B cell (primary cell): Measurements from ENCODE around the gene CIDEC. TPM values are rescaled to one million over a fixed set of nuclear protein-coding genes. Genes with fewer than 3 reads are reported as not detected.

Source experiments
- ATAC-seq: fragments of 200-7000 bp; cut with Tn5 transposase; one replicate; pipeline ENCODE4 v1.10.0; 2021; ENCODE audit warnings: low read depth, mild to moderate bottlenecking, moderate number of reproducible peaks, moderate library complexity
- CTCF ChIA-PET: fragments of 350-600 bp; sonication (Branson Sonifier 250); formaldehyde crosslinking; loops from one replicate; lab custom pipeline; 2021; ENCODE audit warnings: antibody characterized with exemption, inconsistent platforms; lab: Charles Lee
- POLR2A ChIA-PET: fragments of 350-600 bp; sonication (Branson Sonifier 250); formaldehyde crosslinking; loops from one replicate; lab custom pipeline; 2021; ENCODE audit warnings: antibody characterized with exemption; lab: Charles Lee
- DNase-seq: peaks from one replicate; pipeline ENCODE4 v3.0.0; 2013
- H2AFZ ChIP-seq: 2 replicates; pipeline ENCODE4 v1.6.1; 2012; ENCODE audit warnings: mild to moderate bottlenecking, low read depth, low read length; ENCODE audit not compliant: insufficient read depth, poor library complexity, severe bottlenecking
- H3K27ac ChIP-seq, 2 donors: 1 replicate in 1 of 2; 2 replicates in 1 of 2; pipeline ENCODE4 v1.5.1; 2012 to 2013; ENCODE audit warnings: low read length in 2 of 2, mild to moderate bottlenecking in 2 of 2, moderate library complexity in 1 of 2
- H3K27me3 ChIP-seq, 4 experiments: fragments of 200-600 bp in 1 of 4; sonication (generic) in 1 of 4; replicated peaks in 1 of 4; 1 replicate in 2 of 4; 2 replicates in 2 of 4; pipeline versions ENCODE4 v1.6.1 to v1.7.0; 2013 to 2016; ENCODE audit warnings: low read length in 3 of 4, mild to moderate bottlenecking in 2 of 4, mixed read lengths in 1 of 4, moderate library complexity in 1 of 4; ENCODE audit not compliant: insufficient read depth in 4 of 4, control insufficient read depth in 3 of 4; ENCODE audit errors: control extremely low read depth in 1 of 4
- H3K36me3 ChIP-seq, 2 experiments: replicated peaks in 1 of 2; 1 replicate in 1 of 2; 2 replicates in 1 of 2; pipeline versions ENCODE4 v1.6.1 to v1.7.1; 2013; ENCODE audit warnings: low read length in 1 of 2; ENCODE audit not compliant: insufficient read depth in 2 of 2, control insufficient read depth in 1 of 2; ENCODE audit errors: control extremely low read depth in 1 of 2, extremely low read depth in 1 of 2
- H3K4me1 ChIP-seq, 2 donors: fragments of 200-600 bp in 1 of 2; sonication (generic) in 1 of 2; 1 replicate in 1 of 2; 2 replicates in 1 of 2; pipeline versions ENCODE4 v1.5.1 to v1.6.1; 2013 to 2017; ENCODE audit warnings: low read length in 2 of 2; ENCODE audit not compliant: control insufficient read depth in 2 of 2, insufficient read depth in 2 of 2
- H3K4me2 ChIP-seq: replicated peaks from 2 replicates; pipeline ENCODE3; 2012; ENCODE audit warnings: mild to moderate bottlenecking, low read depth, low read length; ENCODE audit not compliant: poor library complexity, severe bottlenecking
- H3K4me3 ChIP-seq, 5 experiments: fragments of 200-600 bp in 1 of 5; sonication (generic) in 1 of 5; 1 replicate in 3 of 5; 2 replicates in 2 of 5; pipeline versions ENCODE4 v1.5.1 to v1.7.0; 2011 to 2016; ENCODE audit warnings: low read length in 4 of 5, mild to moderate bottlenecking in 4 of 5, low read depth in 2 of 5, control low read depth in 1 of 5, moderate library complexity in 1 of 5; ENCODE audit not compliant: insufficient read depth in 1 of 5; ENCODE audit errors: control extremely low read depth in 1 of 5, extremely low read depth in 1 of 5
- H3K79me2 ChIP-seq: fragments of 200-600 bp; sonication (generic); one replicate; pipeline ENCODE4 v1.6.0; 2016; ENCODE audit warnings: low read length; ENCODE audit not compliant: control insufficient read depth, insufficient read depth
- H3K9ac ChIP-seq: fragments of 200-600 bp; sonication (generic); 2 replicates; pipeline ENCODE4 v1.6.1; 2017; ENCODE audit warnings: mild to moderate bottlenecking, low read length, moderate library complexity
- H3K9me3 ChIP-seq, 3 donors: one replicate each; pipeline versions ENCODE4 v1.6.1 to v1.7.1; 2013; ENCODE audit warnings: low read length in 2 of 3; ENCODE audit not compliant: control insufficient read depth in 2 of 3, insufficient read depth in 1 of 3; ENCODE audit errors: control extremely low read depth in 1 of 3
- H4K20me1 ChIP-seq: 2 replicates; pipeline ENCODE4 v1.6.0; 2012; ENCODE audit warnings: mild to moderate bottlenecking, low read length; ENCODE audit not compliant: insufficient read depth, control insufficient read depth, poor library complexity, severe bottlenecking
- H3K27ac Mint-ChIP-seq: one replicate; pipeline ENCODE4 v1.8.0; 2021; ENCODE audit warnings: mixed read lengths
- H3K27me3 Mint-ChIP-seq: one replicate; pipeline ENCODE4 v1.8.0; 2021; ENCODE audit warnings: mixed read lengths
- H3K4me1 Mint-ChIP-seq: one replicate; pipeline ENCODE4 v1.8.0; 2021; ENCODE audit warnings: mixed read lengths
- H3K4me3 Mint-ChIP-seq: one replicate; pipeline ENCODE4 v1.8.0; 2021; ENCODE audit warnings: mixed read lengths
- H3K9me3 Mint-ChIP-seq: one replicate; pipeline ENCODE4 v1.8.0; 2022; ENCODE audit warnings: mixed read lengths; ENCODE audit not compliant: insufficient read depth
- CTCF ChIP-seq: fragments of 200-600 bp; IDR thresholded peaks from one replicate; pipeline ENCODE4 v1.8.0; 2022; ENCODE audit warnings: antibody characterized with exemption, mild to moderate bottlenecking
- EZH2 ChIP-seq: IDR thresholded peaks from 2 replicates; pipeline ENCODE4 v1.6.1; 2012; ENCODE audit warnings: borderline replicate concordance, low read depth, mild to moderate bottlenecking, moderate library complexity, low read length; ENCODE audit not compliant: insufficient read depth, poor library complexity, severe bottlenecking
- whole genome bisulfite sequencing: methylation state at CpG from one replicate; pipeline ENCODE4 v1.1.5; 2013; ENCODE audit warnings: missing lambda C conversion rate; ENCODE audit not compliant: insufficient coverage; 5-methylcytosine and 5-hydroxymethylcytosine counted together
- intact Hi-C: fragments of 100-400 bp; cut with micrococcal nuclease; formaldehyde crosslinking; loops from one replicate; pipeline ENCODE4 v1.10.0; 2022
- polyA plus RNA-seq: library from polyadenylated mRNA; depleted of rRNA; stranded (reverse); fragments of >200 nt; gene quantifications from 2 replicates; pipeline ENCODE4 v1.2.3, GENCODE V29; 2012
- total RNA-seq, 2 donors: library from RNA; stranded (reverse); fragments of 120-200 nt in 1 of 2; gene quantifications; 1 replicate in 1 of 2; 2 replicates in 1 of 2; pipeline versions ENCODE4 v1.2.3 to v1.2.4, GENCODE V29; 2013 to 2022

The CIDEC gene
- total and polyA plus RNA-seq, 2 donors (not counting 1 experiment from before 2014, with no cell fraction given): not detected

- DNase-seq (no peak), ATAC-seq (no peak)
- H3K9me3 ChIP-seq: no peaks in the 10 kb centered on the region
- Mint-ChIP-seq H3K27me3 (no peaks in the 10 kb centered on the region), H3K4me1 (no peaks in the 10 kb centered on the region), H3K9me3 (no peaks in the 10 kb centered on the region), H3K27ac (no peak overlapping the region), H3K4me3 (no peak overlapping the region)
- H3K79me2 ChIP-seq: no peaks in the 10 kb centered on the region
- no peak overlapping the region for H2AFZ ChIP-seq
- H3K4me2 ChIP-seq: no peak overlapping the region
- intact Hi-C loops: no loop called here
- H4K20me1 ChIP-seq: no peaks in the 10 kb centered on the region
- H3K36me3 ChIP-seq: peaks cover 0 to 5% of the 10 kb centered on the region in 2 experiments
- no peak overlapping the region for H3K9ac ChIP-seq
- H3K4me1 ChIP-seq: no peaks in the 10 kb centered on the region
- 89% methylated on average over 2 of the region's 2 CpGs for WGBS
- POLR2A ChIA-PET: no interaction called here
- H3K27me3 ChIP-seq: no peaks in the 10 kb centered on the region
- TF ChIP-seq EZH2 (no peak), CTCF (no peak)
- H3K27ac ChIP-seq: no peak overlapping the region
- CTCF ChIA-PET: no interaction called here
- H3K4me3 ChIP-seq: no peak overlapping the region
These were observed 59.1 kb downstream of the CIDEC start for GRCh38 chr3:9820946-9821345.

DNA sequence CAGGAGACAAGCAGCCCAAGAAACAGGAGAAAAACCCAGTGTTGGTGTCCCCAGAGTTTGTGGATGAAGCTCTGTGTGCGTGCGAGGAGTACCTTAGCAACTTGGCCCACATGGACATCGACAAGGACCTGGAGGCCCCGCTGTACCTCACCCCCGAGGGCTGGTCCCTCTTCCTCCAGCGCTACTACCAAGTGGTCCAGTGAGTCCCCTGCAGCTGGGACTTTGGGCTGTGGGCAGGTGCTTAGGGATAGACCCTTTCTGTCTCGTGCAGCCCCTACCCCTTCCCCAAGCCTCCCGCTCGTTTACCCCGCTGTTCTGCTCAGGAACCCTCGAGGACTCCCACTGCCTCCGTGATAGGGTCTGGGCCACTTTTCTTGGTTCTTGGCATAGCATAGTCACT is 59.5 kb downstream of the CIDEC start:
- no peaks in the 10 kb centered on the region for H3K4me1 ChIP-seq
- Mint-ChIP-seq H3K4me1 (no peaks in the 10 kb centered on the region), H3K27ac (no peak overlapping the region), H3K9me3 (no peaks in the 10 kb centered on the region), H3K27me3 (no peaks in the 10 kb centered on the region), H3K4me3 (no peak overlapping the region)
- 96% methylated on average over 7 of the region's 12 CpGs for WGBS
- ChIA-PET POLR2A (no interaction called here), CTCF (no interaction called here)
- ATAC-seq (no peak), DNase-seq (no peak)
- H3K36me3 ChIP-seq: peaks cover 0 to 5% of the 10 kb centered on the region in 2 experiments
- H3K79me2 ChIP-seq: no peaks in the 10 kb centered on the region
- no peak overlapping the region for H3K9ac ChIP-seq
- no peaks in the 10 kb centered on the region for H4K20me1 ChIP-seq
- H3K4me2 ChIP-seq: no peak overlapping the region
- intact Hi-C loops: no loop called here
- H3K4me3 ChIP-seq: no peak overlapping the region
- no peak for TF ChIP-seq EZH2
- TF ChIP-seq CTCF: no peak
- no peaks in the 10 kb centered on the region for H3K27me3 ChIP-seq
- no peak overlapping the region for H3K27ac ChIP-seq
- H3K9me3 ChIP-seq: no peaks in the 10 kb centered on the region
- no peak overlapping the region for H2AFZ ChIP-seq
